Panc1 (cell line): ENCODE measurements around the gene TBC1D22A. TPM values are rescaled to one million over a fixed set of nuclear protein-coding genes. Genes with fewer than 3 reads are reported as not detected.

Experiments used
- ATAC-seq: fragments of 200-7000 bp; cut with Tn5 transposase; 2 replicates; pipeline ENCODE4 v1.9.1; 2020; ENCODE audit warnings: mild to moderate bottlenecking, moderate library complexity
- BruUV-seq: library from RNA; stranded (reverse); fragments of 400-500 nt; replicated peaks from 2 replicates; lab custom pipeline; 2021; lab: Mats Ljungman, UMichigan
- CTCF ChIA-PET: fragments of 300-600 bp; sonication (Branson Sonifier 250); formaldehyde crosslinking; loops from one replicate; lab custom pipeline; 2022; ENCODE audit warnings: antibody characterized with exemption; lab: Charles Lee
- POLR2A ChIA-PET: fragments of 300-600 bp; sonication (Branson Sonifier 250); formaldehyde crosslinking; loops from one replicate; lab custom pipeline; 2022; ENCODE audit warnings: antibody characterized with exemption; lab: Charles Lee
- DNase-seq: peaks from one replicate; pipeline ENCODE4 v3.0.0-alpha.2; 2010; ENCODE audit warnings: low read depth, low spot score
- H3K27ac ChIP-seq: 2 replicates; pipeline ENCODE4 v1.5.1; 2011; ENCODE audit warnings: mild to moderate bottlenecking, low read length, inconsistent platforms
- H3K27me3 ChIP-seq: fragments of 200-500 bp; sonication (Bioruptor generic); 2 replicates; pipeline ENCODE4 v1.6.0; 2014; ENCODE audit warnings: low read length, inconsistent platforms; ENCODE audit not compliant: control insufficient read depth, insufficient read depth
- H3K36me3 ChIP-seq: fragments of 200-500 bp; sonication (Bioruptor generic); 2 replicates; pipeline ENCODE4 v1.5.1; 2014; ENCODE audit warnings: inconsistent platforms, mild to moderate bottlenecking, low read length, moderate library complexity; ENCODE audit not compliant: control insufficient read depth, insufficient read depth
- H3K4me1 ChIP-seq: 2 replicates; pipeline ENCODE4 v1.5.1; 2011; ENCODE audit warnings: inconsistent platforms, mild to moderate bottlenecking, low read length, moderate library complexity; ENCODE audit not compliant: control insufficient read depth, insufficient read depth
- H3K4me3 ChIP-seq, 2 experiments: 2 replicates each; pipeline ENCODE4 v1.5.1; 2011 to 2012; ENCODE audit warnings: low read depth in 2 of 2, low read length in 2 of 2, mild to moderate bottlenecking in 2 of 2, inconsistent platforms in 1 of 2, moderate library complexity in 1 of 2
- H3K9me3 ChIP-seq: fragments of 200-500 bp; sonication (Bioruptor generic); 2 replicates; pipeline ENCODE4 v1.5.1; 2014; ENCODE audit warnings: low read depth, mild to moderate bottlenecking, inconsistent platforms, low read length, moderate library complexity; ENCODE audit not compliant: control insufficient read depth, insufficient read depth
- POLR2AphosphoS5 ChIP-seq: IDR thresholded peaks from 2 replicates; pipeline ENCODE4 v1.6.1; 2012; ENCODE audit warnings: mild to moderate bottlenecking, low read depth, low read length, moderate library complexity
- SIN3A ChIP-seq: IDR thresholded peaks from 2 replicates; pipeline ENCODE4 v1.6.1; 2012; ENCODE audit warnings: low read depth, mild to moderate bottlenecking, low read length, moderate library complexity, borderline replicate concordance; ENCODE audit not compliant: insufficient read depth
- TCF7L2 ChIP-seq: IDR thresholded peaks from 2 replicates; pipeline ENCODE4 v1.6.1; 2011; ENCODE audit warnings: mild to moderate bottlenecking, low read depth, low read length, inconsistent platforms
- in situ Hi-C: cut with HindIII; loops from 2 replicates; pipeline ENCODE4 v1.10.0; 2016; ENCODE audit warnings: low sequenced_read_pairs, low pct_unique_long_range_greater_than_20kb
- intact Hi-C: fragments of 100-400 bp; cut with micrococcal nuclease; formaldehyde crosslinking; loops from one replicate; pipeline ENCODE4 v1.10.0; 2022; ENCODE audit not compliant: unreplicated experiment
- total RNA-seq: library from RNA; stranded (reverse); gene quantifications from one replicate; pipeline ENCODE4 v1.2.1, GENCODE V29; 2021; ENCODE audit not compliant: unreplicated experiment
- TF ChIP-seq, protein P1 (sequence below): fragments of 450-650 bp; IDR thresholded peaks from 2 replicates; pipeline ENCODE4 v1.5.1; 2017; ENCODE audit warnings: mild to moderate bottlenecking
- TF ChIP-seq, protein P2 (sequence below), 2 experiments: IDR thresholded peaks; 2 replicates each; pipeline ENCODE4 v1.6.1; 2011 to 2012; ENCODE audit warnings: low read depth in 2 of 2, control low read depth in 1 of 2, low read length in 1 of 2, mild to moderate bottlenecking in 1 of 2, moderate library complexity in 1 of 2; ENCODE audit not compliant: insufficient read depth in 1 of 2

Gene TBC1D22A
- total RNA-seq, 1 experiment from 2014 or later, result 28.7 TPM

DNA sequence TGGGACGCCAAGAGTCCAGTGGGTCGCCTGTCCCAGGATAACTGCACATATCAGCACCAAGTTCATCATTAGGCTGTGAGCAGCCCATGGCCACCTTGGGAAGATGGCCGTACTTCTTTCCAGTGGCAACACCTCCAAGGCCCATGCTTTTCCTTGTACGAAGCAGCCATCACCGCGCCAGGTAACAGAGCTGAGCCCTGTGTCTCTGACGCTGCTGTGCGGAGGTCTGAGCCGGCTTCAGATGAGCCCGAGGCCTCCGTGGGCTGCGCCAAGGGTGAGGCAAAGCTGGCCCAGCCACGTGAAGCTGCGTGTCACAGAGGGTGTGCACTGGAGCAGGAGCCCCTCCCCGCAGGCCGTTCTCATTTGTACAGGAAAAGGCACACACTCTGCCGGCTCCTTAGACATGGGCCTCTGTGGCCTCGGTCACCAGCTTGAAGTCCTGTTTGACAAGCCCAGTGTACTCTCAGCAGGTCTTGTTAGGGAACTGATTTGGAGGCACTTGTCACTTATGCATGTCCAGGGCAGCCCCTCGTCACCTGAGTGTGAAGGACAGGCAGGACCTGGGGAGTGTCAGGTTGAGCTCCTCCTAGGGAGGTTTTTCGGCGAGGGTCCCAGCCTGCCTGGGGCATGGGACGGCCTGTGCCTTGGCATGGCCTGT lies 401.5 kb downstream of the TBC1D22A start:
- Histone ChIP-seq H3K9me3 (no peaks in the 10 kb centered on the region), H3K4me3 (no peak overlapping the region), H3K4me1 (no peaks in the 10 kb centered on the region), H3K27me3 (no peaks in the 10 kb centered on the region), H3K36me3 (no peaks in the 10 kb centered on the region), H3K27ac (no peak overlapping the region)
- no peak for ATAC-seq
- no TSS peak for BruUV-seq
- in situ Hi-C loops, result no loop called here
- intact Hi-C loops, result no loop called here
- TF ChIP-seq SIN3A (no peak), TCF7L2 (no peak), POLR2AphosphoS5 (no peak)
- TF ChIP-seq, protein P1, sequence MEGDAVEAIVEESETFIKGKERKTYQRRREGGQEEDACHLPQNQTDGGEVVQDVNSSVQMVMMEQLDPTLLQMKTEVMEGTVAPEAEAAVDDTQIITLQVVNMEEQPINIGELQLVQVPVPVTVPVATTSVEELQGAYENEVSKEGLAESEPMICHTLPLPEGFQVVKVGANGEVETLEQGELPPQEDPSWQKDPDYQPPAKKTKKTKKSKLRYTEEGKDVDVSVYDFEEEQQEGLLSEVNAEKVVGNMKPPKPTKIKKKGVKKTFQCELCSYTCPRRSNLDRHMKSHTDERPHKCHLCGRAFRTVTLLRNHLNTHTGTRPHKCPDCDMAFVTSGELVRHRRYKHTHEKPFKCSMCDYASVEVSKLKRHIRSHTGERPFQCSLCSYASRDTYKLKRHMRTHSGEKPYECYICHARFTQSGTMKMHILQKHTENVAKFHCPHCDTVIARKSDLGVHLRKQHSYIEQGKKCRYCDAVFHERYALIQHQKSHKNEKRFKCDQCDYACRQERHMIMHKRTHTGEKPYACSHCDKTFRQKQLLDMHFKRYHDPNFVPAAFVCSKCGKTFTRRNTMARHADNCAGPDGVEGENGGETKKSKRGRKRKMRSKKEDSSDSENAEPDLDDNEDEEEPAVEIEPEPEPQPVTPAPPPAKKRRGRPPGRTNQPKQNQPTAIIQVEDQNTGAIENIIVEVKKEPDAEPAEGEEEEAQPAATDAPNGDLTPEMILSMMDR, result no peak
- TF ChIP-seq, protein P2, sequence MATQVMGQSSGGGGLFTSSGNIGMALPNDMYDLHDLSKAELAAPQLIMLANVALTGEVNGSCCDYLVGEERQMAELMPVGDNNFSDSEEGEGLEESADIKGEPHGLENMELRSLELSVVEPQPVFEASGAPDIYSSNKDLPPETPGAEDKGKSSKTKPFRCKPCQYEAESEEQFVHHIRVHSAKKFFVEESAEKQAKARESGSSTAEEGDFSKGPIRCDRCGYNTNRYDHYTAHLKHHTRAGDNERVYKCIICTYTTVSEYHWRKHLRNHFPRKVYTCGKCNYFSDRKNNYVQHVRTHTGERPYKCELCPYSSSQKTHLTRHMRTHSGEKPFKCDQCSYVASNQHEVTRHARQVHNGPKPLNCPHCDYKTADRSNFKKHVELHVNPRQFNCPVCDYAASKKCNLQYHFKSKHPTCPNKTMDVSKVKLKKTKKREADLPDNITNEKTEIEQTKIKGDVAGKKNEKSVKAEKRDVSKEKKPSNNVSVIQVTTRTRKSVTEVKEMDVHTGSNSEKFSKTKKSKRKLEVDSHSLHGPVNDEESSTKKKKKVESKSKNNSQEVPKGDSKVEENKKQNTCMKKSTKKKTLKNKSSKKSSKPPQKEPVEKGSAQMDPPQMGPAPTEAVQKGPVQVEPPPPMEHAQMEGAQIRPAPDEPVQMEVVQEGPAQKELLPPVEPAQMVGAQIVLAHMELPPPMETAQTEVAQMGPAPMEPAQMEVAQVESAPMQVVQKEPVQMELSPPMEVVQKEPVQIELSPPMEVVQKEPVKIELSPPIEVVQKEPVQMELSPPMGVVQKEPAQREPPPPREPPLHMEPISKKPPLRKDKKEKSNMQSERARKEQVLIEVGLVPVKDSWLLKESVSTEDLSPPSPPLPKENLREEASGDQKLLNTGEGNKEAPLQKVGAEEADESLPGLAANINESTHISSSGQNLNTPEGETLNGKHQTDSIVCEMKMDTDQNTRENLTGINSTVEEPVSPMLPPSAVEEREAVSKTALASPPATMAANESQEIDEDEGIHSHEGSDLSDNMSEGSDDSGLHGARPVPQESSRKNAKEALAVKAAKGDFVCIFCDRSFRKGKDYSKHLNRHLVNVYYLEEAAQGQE (IDR thresholded peaks at IDR 0.05; ENCODE audit: insufficient read depth in 1 of 2, low read depth in 2 of 2, low read length in 1 of 2), result no peak
- POLR2A ChIA-PET, result no interaction called here
- no peak for DNase-seq
- CTCF ChIA-PET, result no interaction called here

DNA sequence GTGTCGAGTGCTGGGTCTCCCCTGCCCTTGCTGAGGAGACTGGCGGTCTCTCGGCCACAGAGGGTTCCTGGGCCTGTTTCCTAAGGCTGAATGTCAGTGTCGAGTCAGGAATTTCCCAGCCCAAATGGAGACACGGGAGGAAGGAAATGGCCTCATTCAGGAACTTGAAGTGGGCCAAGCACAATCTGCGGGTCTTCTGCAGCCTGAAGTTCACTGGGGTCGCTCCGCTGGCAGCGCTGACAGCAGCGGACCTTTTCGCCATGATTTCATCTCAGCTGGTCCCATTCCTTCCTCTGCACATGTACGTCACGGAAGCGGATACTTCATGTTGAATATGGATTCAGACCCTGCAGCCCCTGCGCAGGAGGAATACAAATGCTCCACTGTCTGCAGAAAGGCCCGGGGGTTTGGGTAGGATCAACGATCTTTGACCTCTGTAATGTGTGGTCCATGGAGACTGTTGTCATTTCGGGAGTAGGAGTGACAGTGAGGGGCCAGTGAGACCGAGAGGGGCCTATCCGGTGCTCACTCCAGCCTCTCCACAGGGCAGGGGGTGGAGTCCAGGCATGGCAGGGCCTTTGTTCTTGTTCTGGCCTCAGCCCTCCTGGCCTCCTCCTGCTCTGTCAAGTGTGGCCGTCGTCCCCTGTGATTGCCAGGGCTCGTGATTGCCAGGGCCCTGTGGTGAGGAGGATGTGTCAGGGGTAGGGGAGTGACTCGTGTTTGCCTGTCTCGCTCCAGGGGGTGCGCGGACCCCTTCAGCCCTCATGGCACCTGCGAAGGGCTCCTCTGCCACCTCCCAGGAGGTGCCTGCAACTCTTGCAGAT lies 402.3 kb downstream of the TBC1D22A start:
- intact Hi-C loops, result no loop called here
- Histone ChIP-seq H3K4me1 (no peaks in the 10 kb centered on the region), H3K27ac (no peak overlapping the region), H3K36me3 (no peaks in the 10 kb centered on the region), H3K4me3 (no peak overlapping the region), H3K9me3 (no peaks in the 10 kb centered on the region), H3K27me3 (no peaks in the 10 kb centered on the region)
- CTCF ChIA-PET, result no interaction called here
- DNase-seq (no peak), ATAC-seq (no peak; the same call in 1 of the 2 replicates)
- no peak for TF ChIP-seq POLR2AphosphoS5
- TF ChIP-seq TCF7L2, result no peak
- TF ChIP-seq, protein P1, result no peak
- TF ChIP-seq SIN3A, result no peak
- TF ChIP-seq, protein P2 (IDR thresholded peaks at IDR 0.05; ENCODE audit: insufficient read depth in 1 of 2, low read depth in 2 of 2, low read length in 1 of 2), result no peak
- in situ Hi-C loops, result no loop called here
- no TSS peak for BruUV-seq
- POLR2A ChIA-PET, result no interaction called here
